Measurements from ENCODE around the gene CHMP6.

The CHMP6 gene

GRCh38 chr17:80956321-80957190, 35.1 kb upstream of the CHMP6 start:
- no peak for ATAC-seq

- no peak for ATAC-seq
Measured at GRCh38 chr17:80957461-80957941, 34.1 kb upstream of the CHMP6 start.

DNA sequence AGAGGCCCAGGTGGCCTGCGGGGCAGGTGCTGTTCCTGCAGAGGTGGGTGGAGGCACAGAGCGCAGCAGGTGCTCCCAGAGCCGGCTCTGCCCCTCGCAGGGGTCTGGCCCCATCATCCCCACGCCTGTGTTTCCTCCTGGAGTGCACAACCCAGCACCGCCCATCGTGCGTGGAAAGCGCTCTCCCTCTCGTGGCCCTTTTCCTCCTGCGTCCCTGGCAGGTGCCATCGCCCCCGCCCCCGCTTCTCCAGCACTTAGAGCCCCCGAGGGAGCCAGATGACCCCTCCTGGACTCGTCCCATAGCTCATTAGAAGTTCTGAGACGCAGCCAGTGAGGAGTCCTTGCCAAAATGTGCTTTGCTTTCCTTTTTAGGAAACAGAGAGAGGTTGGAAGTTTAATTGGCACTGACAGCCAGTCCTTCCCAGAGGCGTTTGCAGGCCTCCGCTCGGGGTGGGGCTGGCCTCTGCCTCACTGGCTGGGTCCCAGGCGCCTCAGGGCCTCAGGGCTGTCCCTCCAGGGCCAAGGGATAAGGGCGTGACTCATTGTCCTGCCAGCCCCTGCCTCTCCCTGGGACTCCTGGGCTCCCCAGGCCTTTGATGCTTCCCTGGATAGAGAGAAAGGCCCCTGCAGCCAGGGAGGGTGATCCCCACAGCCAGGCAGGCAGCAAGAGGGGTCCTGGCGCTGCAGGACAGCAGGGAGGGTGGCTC, 32.2 kb upstream of the CHMP6 start:
- ATAC-seq, result no peak

DNA sequence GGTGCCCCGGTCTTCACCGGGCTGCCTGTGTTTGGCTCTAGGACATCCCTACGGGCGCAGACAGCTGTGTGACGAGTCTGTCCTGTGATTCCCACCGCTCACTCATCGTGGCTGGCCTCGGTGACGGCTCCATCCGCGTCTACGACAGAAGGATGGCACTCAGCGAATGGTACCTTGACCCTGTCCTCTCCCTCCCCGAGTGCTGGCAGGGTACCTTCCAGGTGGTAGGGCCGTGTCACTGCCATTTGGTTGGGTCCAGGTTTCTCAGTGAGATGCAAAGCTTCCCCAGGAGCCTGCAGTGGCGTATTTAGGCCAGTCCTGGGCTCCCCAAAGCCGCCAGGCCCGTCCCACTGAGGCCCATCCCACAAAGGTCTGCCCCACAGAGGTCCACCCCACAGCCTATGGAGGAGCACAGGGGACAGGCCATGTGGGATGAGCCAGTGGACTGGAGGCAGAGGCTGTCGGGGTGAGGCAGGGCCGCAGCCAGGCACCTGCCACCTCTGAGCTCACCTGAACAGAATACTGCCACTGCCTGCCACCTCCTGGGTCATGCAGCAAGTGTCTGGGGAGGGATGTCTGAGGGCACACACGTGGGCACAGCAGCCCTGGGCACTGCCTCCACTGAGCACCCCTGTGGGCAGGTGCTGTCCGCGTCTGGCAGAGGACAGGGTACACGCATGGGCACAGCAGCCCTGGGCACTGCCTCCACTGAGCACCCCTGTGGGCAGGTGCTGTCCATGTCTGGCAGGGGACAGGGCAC, 31.4 kb upstream of the CHMP6 start:
- no peak for ATAC-seq

- ATAC-seq, result no peak
Measured at GRCh38 chr17:80960797-80961452, 30.7 kb upstream of the CHMP6 start.

GRCh38 chr17:80961541-80962330, 29.9 kb upstream of the CHMP6 start:
- no peak for ATAC-seq

DNA sequence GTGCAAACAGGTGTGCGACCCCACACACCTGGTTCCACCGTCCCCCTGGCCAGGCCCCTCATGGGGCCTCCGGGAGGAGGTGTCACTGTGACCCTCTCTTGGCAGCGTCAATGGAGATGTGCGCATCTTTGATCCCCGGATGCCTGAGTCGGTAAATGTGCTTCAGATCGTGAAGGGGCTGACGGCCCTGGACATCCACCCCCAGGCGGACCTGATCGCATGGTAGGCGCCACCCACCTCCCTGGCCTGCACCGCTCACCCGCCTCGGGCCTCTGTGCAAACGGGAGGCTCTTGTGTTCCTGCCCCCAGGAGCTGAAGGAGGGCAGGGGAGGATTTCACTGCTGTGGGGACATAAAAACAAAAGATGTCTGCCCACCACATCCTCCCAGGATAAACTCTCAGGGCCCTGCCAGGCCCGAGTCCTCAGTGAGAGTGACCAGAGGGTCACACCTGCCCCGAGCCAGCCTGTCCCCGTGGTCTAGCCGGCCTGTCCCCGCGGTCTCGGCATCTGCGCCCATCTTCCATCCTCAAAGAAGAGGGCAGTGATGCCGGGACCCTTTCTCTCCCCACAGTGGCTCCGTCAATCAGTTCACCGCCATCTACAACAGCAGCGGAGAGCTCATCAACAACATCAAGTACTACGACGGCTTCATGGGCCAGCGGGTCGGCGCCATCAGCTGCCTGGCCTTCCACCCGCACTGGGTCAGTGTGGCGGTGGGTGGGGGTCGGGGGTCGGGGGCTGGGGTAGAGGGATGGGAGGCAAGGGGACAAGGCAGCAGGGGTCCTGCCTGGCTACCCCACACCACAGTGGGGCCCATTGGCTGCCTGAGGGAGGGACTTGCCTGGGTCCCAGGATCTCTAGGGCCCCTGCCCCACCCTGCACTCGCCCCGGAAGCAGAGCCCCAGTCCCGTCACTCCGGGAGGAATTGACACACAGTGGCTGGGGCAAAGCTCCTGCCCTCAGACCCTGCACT, 29.0 kb upstream of the CHMP6 start:
- ATAC-seq, result no peak

- no peak for ATAC-seq
Measured at GRCh38 chr17:80963812-80964543, 27.7 kb upstream of the CHMP6 start.

DNA sequence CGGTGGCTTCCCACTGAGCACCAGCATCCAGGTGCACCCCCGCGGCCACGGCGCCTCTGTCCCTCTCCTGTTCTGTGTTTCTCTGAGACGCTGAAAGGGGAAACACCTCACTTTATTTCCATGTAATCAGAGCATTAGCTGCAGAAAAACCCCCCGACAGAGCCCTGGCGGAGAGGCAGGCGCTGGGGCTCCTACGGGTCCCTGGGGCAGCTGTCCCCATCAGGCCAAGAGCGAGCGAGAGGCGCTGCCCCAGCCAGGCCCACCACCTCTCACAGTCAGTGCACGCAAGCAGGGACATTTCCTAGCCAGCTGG, 27.1 kb upstream of the CHMP6 start:
- ATAC-seq, result no peak

GRCh38 chr17:80964859-80965580, 26.6 kb upstream of the CHMP6 start:
- ATAC-seq, result no peak

GRCh38 chr17:80965606-80966005, 26.0 kb upstream of the CHMP6 start:
- ATAC-seq, result no peak

GRCh38 chr17:80967404-80967872, 24.2 kb upstream of the CHMP6 start:
- ATAC-seq, result no peak

DNA sequence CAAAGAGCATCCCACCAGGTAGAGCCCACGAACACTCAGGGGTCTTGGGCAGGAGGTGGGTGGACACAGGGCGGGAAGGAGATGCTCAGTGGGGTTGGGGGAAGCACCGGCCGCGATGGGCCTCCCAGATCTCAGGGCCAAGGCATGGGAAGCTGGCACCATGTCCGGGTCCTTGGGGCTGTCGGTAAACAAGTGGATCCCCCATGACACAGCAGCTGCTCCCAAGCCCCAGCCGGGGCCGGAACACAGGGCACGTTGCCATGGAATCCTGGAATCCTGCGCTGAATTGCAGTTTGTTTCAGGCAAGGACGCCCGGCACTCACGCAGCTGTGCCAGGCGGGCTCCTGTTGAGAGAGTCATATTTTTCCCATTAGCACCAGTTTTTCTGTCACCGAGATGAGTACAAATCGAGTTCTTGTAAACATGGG, 23.0 kb upstream of the CHMP6 start:
- no peak for ATAC-seq

GRCh38 chr17:80969030-80969673, 22.5 kb upstream of the CHMP6 start:
- ATAC-seq, result no peak

DNA sequence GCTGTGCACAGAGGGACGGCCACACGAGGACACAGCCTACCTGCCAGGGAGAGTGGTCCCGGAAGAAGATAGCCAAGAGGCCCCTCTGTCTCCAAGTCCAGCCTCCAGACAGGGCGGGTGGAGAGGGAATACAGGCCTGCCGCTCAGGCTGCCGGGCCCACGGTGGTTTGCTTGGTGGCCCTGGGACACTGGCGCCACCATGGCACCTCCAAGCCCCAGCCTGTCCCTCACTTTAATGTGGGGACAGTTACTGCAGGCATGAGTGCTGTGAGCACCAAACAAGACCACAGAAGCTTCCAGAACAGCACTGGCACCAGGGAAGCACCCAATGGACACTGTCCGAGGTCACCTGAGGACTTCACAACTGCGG, 22.0 kb upstream of the CHMP6 start:
- ATAC-seq, result peak in 1 of 2 donors; percentile 10

DNA sequence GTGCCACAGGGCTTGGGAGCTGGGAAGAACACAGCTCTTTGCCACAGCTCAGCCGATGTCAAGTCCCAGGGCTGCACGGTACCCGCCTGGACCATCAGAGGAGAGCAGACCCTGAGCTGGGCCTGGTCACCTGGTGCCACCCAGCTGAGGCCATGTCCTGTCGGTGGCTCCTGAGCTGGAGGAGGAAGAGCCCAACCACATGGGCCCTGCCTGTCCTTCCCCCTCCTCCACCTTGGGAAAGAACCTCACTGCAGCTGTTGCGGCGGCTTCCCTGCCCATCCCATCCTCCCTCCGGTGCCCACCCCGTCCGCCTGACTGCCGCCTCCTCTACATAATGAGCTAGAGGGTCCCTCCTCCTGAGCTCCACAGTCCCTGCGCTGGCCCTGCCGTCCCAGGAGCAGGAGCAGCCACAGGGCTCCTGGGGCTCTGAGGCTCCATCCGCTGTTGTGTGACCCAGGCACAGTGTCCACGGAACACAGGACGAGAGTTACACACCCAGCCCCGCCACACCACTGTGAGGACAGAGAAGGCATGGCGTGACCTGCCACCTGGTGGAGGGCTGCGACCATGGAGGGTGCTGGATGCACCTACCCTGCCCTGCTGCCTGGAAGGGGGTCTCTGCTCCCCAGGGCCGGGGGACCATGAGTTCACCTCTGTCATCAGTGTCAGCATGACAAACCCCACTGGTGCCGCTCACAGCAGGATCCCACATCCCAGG, 21.4 kb upstream of the CHMP6 start:
- ATAC-seq, result peak; percentile 66 to 70

GRCh38 chr17:80970762-80971703, 20.6 kb upstream of the CHMP6 start:
- ATAC-seq, result no peak

All from activated CD4-positive, CD25-positive, alpha-beta regulatory T cell treated with anti-CD3 and anti-CD28 coated beads, Interleukin-2, amount 50 U/mL, for 24 hours (primary cell).